HEK293 (cell line): ENCODE measurements around the gene RETREG3.

Experiments
- ATF2 ChIP-seq: fragments of 450-650 bp; formaldehyde crosslinking; IDR thresholded peaks from 2 replicates; pipeline ENCODE4 v1.5.1; 2016; ENCODE audit warnings: missing biosample characterization, missing genetic modification characterization, low read depth
- CTCF ChIP-seq: fragments of 450-650 bp; formaldehyde crosslinking; IDR thresholded peaks from 2 replicates; pipeline ENCODE4 v1.5.1; 2016; ENCODE audit warnings: missing biosample characterization, missing genetic modification characterization
- MYNN ChIP-seq: fragments of 450-650 bp; formaldehyde crosslinking; IDR thresholded peaks from 2 replicates; pipeline ENCODE4 v1.5.1; 2016; ENCODE audit warnings: missing biosample characterization, missing genetic modification characterization, borderline replicate concordance
- ZBTB49 ChIP-seq: fragments of 450-650 bp; formaldehyde crosslinking; IDR thresholded peaks from 2 replicates; pipeline ENCODE4 v1.5.1; 2016; ENCODE audit warnings: missing biosample characterization, missing genetic modification characterization, low read depth
- ZFP37 ChIP-seq: fragments of 450-650 bp; formaldehyde crosslinking; IDR thresholded peaks from 2 replicates; pipeline ENCODE4 v1.5.1; 2016; ENCODE audit warnings: missing biosample characterization, missing genetic modification characterization
- ZFP41 ChIP-seq: fragments of 450-650 bp; formaldehyde crosslinking; IDR thresholded peaks from 2 replicates; pipeline ENCODE4 v1.5.1; 2016; ENCODE audit warnings: missing biosample characterization, missing genetic modification characterization, borderline replicate concordance
- ZNF362 ChIP-seq: fragments of 450-650 bp; formaldehyde crosslinking; IDR thresholded peaks from 2 replicates; pipeline ENCODE4 v1.5.1; 2016; ENCODE audit warnings: missing biosample characterization, missing genetic modification characterization

GRCh38 chr17:42568341-42569111 lies 40.6 kb downstream of the RETREG3 start:
- TF ChIP-seq CTCF (tag by site-specific recombination) (no peak), MYNN (tag by site-specific recombination) (no peak), ZFP41 (no peak), ZFP37 (no peak), ATF2 (tag by site-specific recombination) (no peak), ZNF362 (no peak), ZBTB49 (tag by site-specific recombination) (no peak)
